ENCODE data around the gene TAAR2.

- no peak for TF ChIP-seq CTCF (IDR thresholded peaks at IDR 0.05 in 4 of 5, conservative IDR thresholded peaks at IDR 0.05 in 1 of 5)
- TF ChIP-seq POLR2A (IDR thresholded peaks at IDR 0.05), result no peak
Observed at GRCh38 chr6:132612449-132613108, 11.5 kb downstream of the TAAR2 start.

All from gastrocnemius medialis (tissue), 4 donors.